Gastrocnemius medialis (tissue), 4 donors: Measurements from ENCODE around the gene KCNH3. TPM values are rescaled to one million over a fixed set of nuclear protein-coding genes. Genes with fewer than 3 reads are reported as not detected.
A peak's percentile ranks its signal among the peaks of the same experiment; 100 is the strongest.

Source experiments
- ATAC-seq, 2 donors: fragments of 150-250 bp; one replicate each; pipeline ENCODE4 v1.9.1; 2016
- DNase-seq, 2 donors: peaks; one replicate each; pipeline ENCODE4 v3.0.0-alpha.2; 2019
- H3K27ac ChIP-seq, 4 donors: fragments of 200-600 bp; sonication (generic); 1 replicate in 1 of 4; 2 replicates in 3 of 4; pipeline ENCODE4 v1.5.1; 2016 to 2018; ENCODE audit warnings: mild to moderate bottlenecking in 2 of 4, moderate library complexity in 1 of 4
- H3K27me3 ChIP-seq, 3 donors: fragments of 200-600 bp; sonication (generic) in 2 of 3; 1 replicate in 1 of 3; 2 replicates in 2 of 3; pipeline versions ENCODE4 v1.5.1 to v1.6.0; 2016 to 2019; ENCODE audit warnings: mild to moderate bottlenecking in 1 of 3, moderate library complexity in 1 of 3
- H3K36me3 ChIP-seq, 2 donors: fragments of 200-600 bp; sonication (generic) in 1 of 2; one replicate each; pipeline ENCODE4 v1.5.1; 2017 to 2018
- H3K4me1 ChIP-seq, 2 donors: fragments of 200-600 bp; sonication (generic) in 1 of 2; one replicate each; pipeline ENCODE4 v1.5.1; 2016 to 2017; ENCODE audit warnings: mild to moderate bottlenecking in 2 of 2
- H3K4me3 ChIP-seq, 4 donors: fragments of 200-600 bp; sonication (generic) in 3 of 4; 1 replicate in 1 of 4; 2 replicates in 3 of 4; pipeline ENCODE4 v1.5.1; 2016 to 2019; ENCODE audit warnings: mild to moderate bottlenecking in 2 of 4
- H3K9me3 ChIP-seq, 3 donors: fragments of 200-600 bp; sonication (generic) in 2 of 3; 1 replicate in 1 of 3; 2 replicates in 2 of 3; pipeline ENCODE4 v1.5.1; 2016 to 2019
- POLR2A ChIP-seq, 2 donors: fragments of 450-650 bp; IDR thresholded peaks; one replicate each; pipeline ENCODE4 v1.6.1; 2017; ENCODE audit warnings: antibody characterized with exemption in 2 of 2, mild to moderate bottlenecking in 2 of 2, moderate library complexity in 2 of 2
- in situ Hi-C, 4 donors: fragments of 200-750 bp; cut with MboI; loops; one replicate each; pipeline versions ENCODE4 v1.15.0 to v1.8.0; 2017; ENCODE audit warnings: low sequenced_read_pairs in 4 of 4
- intact Hi-C: fragments of 100-400 bp; cut with DNase I; formaldehyde crosslinking; loops from one replicate; pipeline ENCODE4 v1.15.1; 2023; ENCODE audit warnings: low total_unique reads
- total RNA-seq, 4 donors: library from RNA; depleted of rRNA; stranded (reverse); fragments of >200 nt; gene quantifications; one replicate each; pipeline versions ENCODE4 v1.1.0 to v1.2.3, GENCODE V29; 2016
- TF ChIP-seq, protein P1 (sequence below), 5 experiments: fragments of 450-650 bp in 3 of 5; fragments of 200-600 bp in 2 of 5; sonication (generic) in 2 of 5; IDR thresholded peaks in 4 of 5; conservative IDR thresholded peaks in 1 of 5; 1 replicate in 4 of 5; 2 replicates in 1 of 5; pipeline ENCODE4 v1.5.1; 2016 to 2019; ENCODE audit warnings: antibody characterized with exemption in 5 of 5, mild to moderate bottlenecking in 3 of 5, moderate library complexity in 3 of 5

The KCNH3 gene
- total RNA-seq, 4 donors from 2014 or later: not detected

DNA sequence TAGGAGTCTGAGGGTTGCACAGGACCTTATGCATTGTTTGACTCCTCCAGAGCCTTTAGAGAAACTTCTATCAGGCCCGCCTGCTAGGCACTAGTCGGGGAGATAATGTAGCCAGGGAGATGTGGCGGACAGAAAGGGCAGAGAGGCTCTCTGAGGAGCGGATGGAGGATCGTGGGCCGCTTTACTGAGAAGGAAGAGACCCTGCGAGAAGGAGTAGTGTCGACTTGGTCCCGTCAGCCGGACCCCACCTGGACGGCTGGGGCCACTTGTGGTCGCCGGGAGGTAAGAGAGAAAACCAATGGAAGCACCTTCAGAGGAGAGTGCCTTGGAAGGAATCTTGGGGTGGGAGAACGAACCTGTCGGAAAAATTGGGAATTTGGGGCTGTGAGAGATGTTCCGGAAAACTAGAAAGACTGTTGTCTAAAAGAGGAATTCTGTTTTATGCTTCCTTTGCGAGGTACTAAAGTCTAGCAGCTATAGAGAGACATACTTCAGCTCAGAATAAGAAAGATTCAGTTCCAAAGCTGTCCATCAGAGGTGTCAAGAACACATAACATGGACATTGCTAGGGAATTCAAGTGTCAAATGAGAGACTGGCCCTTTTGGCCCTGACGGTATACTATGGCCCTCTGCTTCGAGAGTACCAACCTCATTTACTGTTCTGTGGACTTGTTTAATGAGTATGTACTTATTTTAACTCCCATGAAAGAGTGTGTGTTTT is 29.8 kb downstream of the KCNH3 start:
- Histone ChIP-seq H3K4me1 (peaks cover 36 to 50% of the 10 kb centered on the region in 2 donors), H3K4me3 (peak overlapping the region; percentile 77 to 95 (median 85)), H3K27ac (peak overlapping the region; percentile 89 to 94 (median 90)), H3K36me3 (peaks cover 0 to 11% of the 10 kb centered on the region in 2 donors), H3K9me3 (no peaks in the 10 kb centered on the region), H3K27me3 (no peaks in the 10 kb centered on the region)
- ATAC-seq (peak in 1 of 2 donors; percentile 7), DNase-seq (no peak)
- intact Hi-C loops: loop anchor here (1.0 kb wide), 1 partner anchor 55 kb away; the partner anchor contains the start of gene PRPF40B
- TF ChIP-seq, protein P1, sequence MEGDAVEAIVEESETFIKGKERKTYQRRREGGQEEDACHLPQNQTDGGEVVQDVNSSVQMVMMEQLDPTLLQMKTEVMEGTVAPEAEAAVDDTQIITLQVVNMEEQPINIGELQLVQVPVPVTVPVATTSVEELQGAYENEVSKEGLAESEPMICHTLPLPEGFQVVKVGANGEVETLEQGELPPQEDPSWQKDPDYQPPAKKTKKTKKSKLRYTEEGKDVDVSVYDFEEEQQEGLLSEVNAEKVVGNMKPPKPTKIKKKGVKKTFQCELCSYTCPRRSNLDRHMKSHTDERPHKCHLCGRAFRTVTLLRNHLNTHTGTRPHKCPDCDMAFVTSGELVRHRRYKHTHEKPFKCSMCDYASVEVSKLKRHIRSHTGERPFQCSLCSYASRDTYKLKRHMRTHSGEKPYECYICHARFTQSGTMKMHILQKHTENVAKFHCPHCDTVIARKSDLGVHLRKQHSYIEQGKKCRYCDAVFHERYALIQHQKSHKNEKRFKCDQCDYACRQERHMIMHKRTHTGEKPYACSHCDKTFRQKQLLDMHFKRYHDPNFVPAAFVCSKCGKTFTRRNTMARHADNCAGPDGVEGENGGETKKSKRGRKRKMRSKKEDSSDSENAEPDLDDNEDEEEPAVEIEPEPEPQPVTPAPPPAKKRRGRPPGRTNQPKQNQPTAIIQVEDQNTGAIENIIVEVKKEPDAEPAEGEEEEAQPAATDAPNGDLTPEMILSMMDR (IDR thresholded peaks at IDR 0.05 in 4 of 5, conservative IDR thresholded peaks at IDR 0.05 in 1 of 5): no peak
- no peak for TF ChIP-seq POLR2A (IDR thresholded peaks at IDR 0.05)
- in situ Hi-C loops: no loop called here

DNA sequence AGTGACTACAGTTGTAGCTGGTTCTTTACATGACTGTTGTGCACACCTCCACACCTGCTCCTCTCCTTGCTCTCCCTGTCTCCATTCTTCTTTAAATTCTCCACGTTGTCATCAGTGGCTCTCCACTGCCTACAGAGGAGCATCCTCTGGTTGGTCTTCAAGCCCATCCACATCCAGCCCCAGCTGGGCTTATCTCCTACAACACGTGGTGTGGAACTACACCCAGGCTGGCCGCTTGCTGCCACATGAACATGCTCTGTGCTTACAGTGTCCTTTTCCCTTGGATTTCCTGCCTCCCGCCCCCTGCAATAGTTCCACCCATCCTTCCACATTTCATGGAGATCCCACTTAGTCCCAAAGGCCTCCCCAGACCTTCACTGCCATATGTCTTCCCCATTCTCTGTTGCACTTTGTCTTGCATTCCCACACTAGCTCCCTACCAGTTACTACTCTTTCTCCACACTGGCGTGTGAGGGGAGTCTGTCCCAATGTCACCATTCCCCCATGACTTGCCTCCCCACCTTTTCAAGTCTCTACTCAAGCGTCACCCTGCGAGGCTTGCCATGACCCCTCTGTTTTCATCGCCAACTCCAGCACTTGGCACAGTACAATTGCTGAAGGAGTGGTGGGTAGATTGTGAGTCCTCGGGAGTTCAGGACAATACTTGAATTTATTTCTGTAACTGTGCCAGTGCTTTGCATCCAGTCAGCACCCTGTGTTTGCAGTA is 38.9 kb downstream of the KCNH3 start:
- TF ChIP-seq, protein P1 (IDR thresholded peaks at IDR 0.05 in 4 of 5, conservative IDR thresholded peaks at IDR 0.05 in 1 of 5): no peak
- no peak for TF ChIP-seq POLR2A (IDR thresholded peaks at IDR 0.05)
- H3K36me3 ChIP-seq: peaks cover 0 to 15% of the 10 kb centered on the region in 2 donors
- no peaks in the 10 kb centered on the region for H3K9me3 ChIP-seq
- DNase-seq (no peak), ATAC-seq (no peak)
- in situ Hi-C loops: no loop called here
- H3K4me3 ChIP-seq: no peak overlapping the region
- H3K4me1 ChIP-seq: peaks cover 5 to 14% of the 10 kb centered on the region in 2 donors
- no peaks in the 10 kb centered on the region for H3K27me3 ChIP-seq
- intact Hi-C loops: no loop called here
- no peak overlapping the region for H3K27ac ChIP-seq

DNA sequence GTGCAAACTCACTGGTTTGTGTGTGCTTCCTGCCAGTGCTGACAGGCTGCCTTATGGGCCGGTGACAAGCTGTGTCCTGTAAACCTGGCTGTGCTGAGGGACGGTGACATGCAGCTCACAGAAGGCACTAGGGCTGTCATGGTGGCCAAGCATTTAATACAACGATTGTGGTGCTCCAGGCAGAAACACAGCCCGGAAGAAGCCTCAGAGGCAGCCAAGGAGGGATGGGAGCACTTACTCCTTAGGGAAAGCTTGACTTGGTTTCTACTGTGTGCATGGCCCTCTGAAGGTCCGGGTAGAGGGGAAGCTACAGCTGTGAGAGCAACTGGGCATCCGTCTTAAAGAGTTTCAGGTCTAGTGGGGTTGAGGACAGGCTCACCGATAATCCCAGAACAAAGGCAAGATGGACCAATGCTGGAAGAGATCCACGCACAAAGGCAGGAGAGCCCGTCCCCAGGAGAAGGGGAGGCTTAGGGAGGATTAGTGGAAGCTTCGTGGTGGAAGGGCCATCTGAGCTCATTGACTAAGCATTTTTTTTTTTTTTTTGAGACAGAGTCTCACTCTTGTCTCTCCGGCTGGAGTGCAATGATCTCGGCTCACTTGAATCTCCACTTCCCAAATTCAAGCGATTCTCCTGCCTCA is 39.8 kb downstream of the KCNH3 start:
- H3K27me3 ChIP-seq: no peaks in the 10 kb centered on the region
- in situ Hi-C loops: no loop called here
- DNase-seq (no peak), ATAC-seq (no peak)
- no peak for TF ChIP-seq POLR2A (IDR thresholded peaks at IDR 0.05)
- TF ChIP-seq, protein P1 (IDR thresholded peaks at IDR 0.05 in 4 of 5, conservative IDR thresholded peaks at IDR 0.05 in 1 of 5): no peak
- peaks cover 0 to 15% of the 10 kb centered on the region in 2 donors for H3K36me3 ChIP-seq
- no peak overlapping the region for H3K4me3 ChIP-seq
- H3K27ac ChIP-seq: no peak overlapping the region
- peaks cover 5 to 19% of the 10 kb centered on the region in 2 donors for H3K4me1 ChIP-seq
- intact Hi-C loops: no loop called here
- H3K9me3 ChIP-seq: no peaks in the 10 kb centered on the region

DNA sequence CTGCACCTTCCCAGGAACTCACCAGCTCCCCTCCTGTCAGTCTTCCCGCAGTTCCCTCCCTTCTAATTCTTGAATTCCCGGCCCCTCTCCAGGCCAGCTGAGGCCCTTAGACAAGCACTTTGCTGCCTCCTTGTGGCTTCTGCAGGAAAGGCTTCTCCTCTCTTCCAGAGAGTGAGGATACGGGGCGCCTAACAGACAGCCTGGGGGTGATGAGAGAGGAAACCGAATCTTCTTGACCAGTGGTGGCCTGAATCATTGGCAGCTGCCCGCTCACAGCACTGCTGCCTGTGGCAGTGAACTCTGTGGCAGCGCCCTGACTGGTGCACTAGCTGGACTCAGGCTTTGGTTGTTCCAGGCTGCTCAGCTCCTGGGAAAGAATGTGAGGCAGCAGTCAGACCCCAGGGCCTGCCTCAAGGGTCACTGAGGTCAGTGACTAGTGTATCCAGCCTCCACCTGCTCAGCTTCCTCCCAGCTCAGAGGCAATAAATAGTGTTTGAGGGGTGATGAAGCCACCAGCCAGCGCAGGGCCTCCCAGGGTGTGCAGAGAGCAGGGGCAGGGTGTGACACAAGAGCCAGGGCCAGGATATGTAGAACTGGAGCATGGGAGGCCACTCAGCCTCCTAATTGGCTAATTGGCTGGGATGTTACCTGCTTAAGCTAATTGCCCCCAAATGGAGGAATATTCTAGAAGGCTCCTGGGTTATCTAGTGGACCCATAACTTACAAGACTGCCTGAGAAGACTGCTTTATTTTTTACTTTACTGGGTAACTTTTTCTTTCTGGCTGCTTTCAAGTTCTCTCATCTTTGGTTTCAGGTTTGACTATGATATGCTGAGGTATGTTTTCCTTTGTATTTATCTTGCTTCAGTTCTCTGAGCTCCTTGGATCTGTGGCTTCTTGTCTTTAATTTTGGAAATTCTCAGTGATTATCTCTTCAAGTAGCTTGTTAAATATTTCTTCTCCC is 42.0 kb downstream of the KCNH3 start:
- DNase-seq (peak; percentile 47 to 74), ATAC-seq (peak; percentile 84 to 95)
- Histone ChIP-seq H3K4me1 (peaks cover 5 to 19% of the 10 kb centered on the region in 2 donors), H3K27me3 (no peaks in the 10 kb centered on the region), H3K9me3 (no peaks in the 10 kb centered on the region), H3K27ac (peak overlapping the region in 3 of 4 donors; percentile 12 to 23 (median 20)), H3K4me3 (no peak overlapping the region), H3K36me3 (peaks cover 0 to 3% of the 10 kb centered on the region in 2 donors)
- TF ChIP-seq, protein P1 (IDR thresholded peaks at IDR 0.05 in 4 of 5, conservative IDR thresholded peaks at IDR 0.05 in 1 of 5): peak; percentile 71 to 87 (median 72)
- TF ChIP-seq POLR2A (IDR thresholded peaks at IDR 0.05): no peak
- in situ Hi-C loops (no loop called here), intact Hi-C loops (loop anchor here (1.0 kb wide), 2 partner anchors 29 to 223 kb away; no protein-coding TSS in a partner anchor)
